Brain microvascular endothelial cell (primary cell): Measurements from ENCODE around the gene S1PR4.

Experiments used
- DNase-seq: peaks from one replicate; pipeline ENCODE4 v3.0.0-alpha.2; 2020
- H3K27ac ChIP-seq: fragments of 250-450 bp; sonication (Bioruptor Pico); 2 replicates; pipeline ENCODE4 v1.5.1; 2020; ENCODE audit warnings: mild to moderate bottlenecking, moderate library complexity
- H3K27me3 ChIP-seq: fragments of 250-450 bp; sonication (Bioruptor Pico); replicated peaks from 2 replicates; pipeline ENCODE4 v1.5.1; 2020; ENCODE audit warnings: mild to moderate bottlenecking
- H3K36me3 ChIP-seq: fragments of 250-450 bp; sonication (Bioruptor Pico); replicated peaks from 2 replicates; pipeline ENCODE4 v1.5.1; 2020; ENCODE audit warnings: mild to moderate bottlenecking
- H3K4me3 ChIP-seq: 2 replicates; pipeline ENCODE4 v1.5.1; 2011; ENCODE audit warnings: low read depth, mild to moderate bottlenecking, control low read depth, low read length, moderate library complexity
- CTCF ChIP-seq: IDR thresholded peaks from 2 replicates; pipeline ENCODE4 v1.5.1; 2011; ENCODE audit warnings: low read depth, mild to moderate bottlenecking, moderate library complexity, low read length, control low read depth, inconsistent platforms; ENCODE audit errors: missing control alignments
- in situ Hi-C: cut with HindIII; loops from 2 replicates; pipeline ENCODE4 v1.10.0; 2017; ENCODE audit warnings: low sequenced_read_pairs, low pct_ligation_motif_present

Gene S1PR4

GRCh38 chr19:3175781-3176714 is 2.5 kb upstream of the S1PR4 start:
- H3K36me3 ChIP-seq = no peaks in the 10 kb centered on the region
- no peak overlapping the region for H3K27ac ChIP-seq
- in situ Hi-C loops = no loop called here
- no peak for TF ChIP-seq CTCF
- H3K4me3 ChIP-seq = no peak overlapping the region
- H3K27me3 ChIP-seq = no peaks in the 10 kb centered on the region
- no peak for DNase-seq

- H3K4me3 ChIP-seq = no peak overlapping the region
- H3K36me3 ChIP-seq = no peaks in the 10 kb centered on the region
- DNase-seq = no peak
- in situ Hi-C loops = no loop called here
- TF ChIP-seq CTCF = no peak
- no peaks in the 10 kb centered on the region for H3K27me3 ChIP-seq
- H3K27ac ChIP-seq = no peak overlapping the region
Measured at GRCh38 chr19:3176715-3177501, 1.7 kb upstream of the S1PR4 start.

GRCh38 chr19:3178973-3179738 is 587 bp downstream of the S1PR4 start:
- DNase-seq = no peak
- TF ChIP-seq CTCF = no peak
- H3K4me3 ChIP-seq = no peak overlapping the region
- H3K36me3 ChIP-seq = no peaks in the 10 kb centered on the region
- H3K27ac ChIP-seq = no peak overlapping the region
- H3K27me3 ChIP-seq = no peaks in the 10 kb centered on the region
- in situ Hi-C loops = no loop called here

- no peak overlapping the region for H3K27ac ChIP-seq
- H3K4me3 ChIP-seq = no peak overlapping the region
- no peaks in the 10 kb centered on the region for H3K36me3 ChIP-seq
- DNase-seq = no peak
- H3K27me3 ChIP-seq = no peaks in the 10 kb centered on the region
- no peak for TF ChIP-seq CTCF
- in situ Hi-C loops = no loop called here
Measured at GRCh38 chr19:3179739-3180293, 1.2 kb downstream of the S1PR4 start.

DNA sequence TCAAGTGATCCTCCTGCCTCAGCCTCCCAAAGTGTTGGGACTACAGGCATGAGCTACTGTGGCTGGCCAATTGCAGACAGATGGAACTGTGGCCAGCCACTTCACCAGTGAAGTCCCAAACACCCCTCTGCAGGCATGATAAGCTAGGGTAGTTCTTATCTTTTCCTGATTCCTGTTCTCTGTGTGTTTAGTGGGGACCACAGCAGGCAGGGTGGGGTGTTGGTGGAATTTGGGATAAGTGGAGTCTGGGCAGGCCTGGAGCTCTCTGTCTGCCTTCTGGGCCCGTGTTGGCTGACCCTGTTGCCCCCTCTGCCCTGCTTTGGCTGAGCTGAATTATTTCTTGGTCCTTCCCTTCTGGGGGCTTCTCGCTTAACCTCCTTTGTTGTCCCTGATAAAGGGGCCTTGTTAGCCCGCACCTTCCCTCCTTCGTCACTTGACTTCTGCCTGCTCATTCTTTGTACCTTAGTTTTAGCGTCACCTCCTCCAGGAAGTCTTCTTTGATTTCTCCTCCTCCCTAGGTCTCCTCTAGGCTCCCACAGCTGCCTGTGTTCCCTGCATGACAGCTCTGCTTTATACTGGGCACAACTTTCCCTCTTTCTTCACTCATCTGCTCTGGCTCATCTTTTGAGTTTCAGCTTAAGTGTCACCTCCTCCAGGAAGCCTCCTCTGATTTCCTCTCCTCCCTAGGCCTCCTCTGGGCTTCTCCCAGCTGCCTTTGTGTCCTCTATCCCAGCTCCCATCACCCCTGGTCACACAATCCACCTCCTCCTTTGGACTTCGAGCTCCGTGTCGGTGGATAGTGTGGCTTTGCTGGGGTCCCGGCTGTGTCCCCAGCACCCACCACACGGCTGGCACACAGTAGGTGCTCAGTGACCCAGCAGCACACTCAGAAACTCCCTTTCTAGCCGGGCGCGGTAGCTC is 5.4 kb downstream of the S1PR4 start:
- DNase-seq = no peak
- no peak overlapping the region for H3K4me3 ChIP-seq
- TF ChIP-seq CTCF = no peak
- in situ Hi-C loops = no loop called here
- H3K36me3 ChIP-seq = no peaks in the 10 kb centered on the region
- H3K27me3 ChIP-seq = no peaks in the 10 kb centered on the region
- no peak overlapping the region for H3K27ac ChIP-seq
